GM12874 (cell line): ENCODE measurements around the gene KICS2.

Experiments
- TF ChIP-seq, protein P1 (sequence below): IDR thresholded peaks from 2 replicates; pipeline ENCODE4 v1.5.1; 2011; ENCODE audit warnings: low read depth, mild to moderate bottlenecking, control low read depth, low read length, moderate library complexity; ENCODE audit not compliant: insufficient read depth

The KICS2 gene

DNA sequence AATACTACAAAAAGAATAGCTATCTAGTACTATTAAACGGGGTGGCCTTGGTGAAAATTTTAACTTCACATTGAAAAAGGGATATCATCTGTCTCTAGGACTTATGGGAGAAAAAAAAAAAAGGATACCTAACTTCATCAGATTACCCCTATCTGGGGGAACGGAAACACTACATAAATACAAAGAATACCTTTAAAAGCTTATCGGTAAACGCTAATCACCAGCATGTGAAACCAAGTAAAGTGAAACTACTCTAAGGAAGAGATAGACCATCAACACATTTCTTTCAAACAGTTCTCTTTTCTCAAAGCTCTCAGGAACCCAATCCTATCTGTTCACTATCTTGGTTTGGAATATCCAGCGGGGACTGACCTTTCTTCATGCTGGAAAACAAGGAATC, 3.5 kb downstream of the KICS2 start:
- TF ChIP-seq, protein P1, sequence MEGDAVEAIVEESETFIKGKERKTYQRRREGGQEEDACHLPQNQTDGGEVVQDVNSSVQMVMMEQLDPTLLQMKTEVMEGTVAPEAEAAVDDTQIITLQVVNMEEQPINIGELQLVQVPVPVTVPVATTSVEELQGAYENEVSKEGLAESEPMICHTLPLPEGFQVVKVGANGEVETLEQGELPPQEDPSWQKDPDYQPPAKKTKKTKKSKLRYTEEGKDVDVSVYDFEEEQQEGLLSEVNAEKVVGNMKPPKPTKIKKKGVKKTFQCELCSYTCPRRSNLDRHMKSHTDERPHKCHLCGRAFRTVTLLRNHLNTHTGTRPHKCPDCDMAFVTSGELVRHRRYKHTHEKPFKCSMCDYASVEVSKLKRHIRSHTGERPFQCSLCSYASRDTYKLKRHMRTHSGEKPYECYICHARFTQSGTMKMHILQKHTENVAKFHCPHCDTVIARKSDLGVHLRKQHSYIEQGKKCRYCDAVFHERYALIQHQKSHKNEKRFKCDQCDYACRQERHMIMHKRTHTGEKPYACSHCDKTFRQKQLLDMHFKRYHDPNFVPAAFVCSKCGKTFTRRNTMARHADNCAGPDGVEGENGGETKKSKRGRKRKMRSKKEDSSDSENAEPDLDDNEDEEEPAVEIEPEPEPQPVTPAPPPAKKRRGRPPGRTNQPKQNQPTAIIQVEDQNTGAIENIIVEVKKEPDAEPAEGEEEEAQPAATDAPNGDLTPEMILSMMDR, result no peak

DNA sequence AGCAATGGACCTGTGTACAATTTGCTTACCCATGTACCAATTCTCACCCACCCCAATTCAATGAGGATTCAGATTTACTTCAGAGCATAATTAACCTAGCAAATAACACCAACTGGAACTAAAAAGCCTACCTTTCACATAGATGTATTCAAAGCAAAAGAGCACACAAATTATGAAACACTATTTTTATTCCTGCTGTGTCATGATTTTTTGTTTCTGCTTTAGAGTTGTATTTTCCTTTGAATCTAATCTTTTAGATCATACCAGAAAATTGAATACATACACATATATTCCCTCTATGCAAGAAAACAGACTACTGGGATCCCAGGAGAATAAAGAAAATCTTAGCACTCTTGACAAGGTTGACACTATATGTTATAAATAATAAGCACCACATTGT, 5.9 kb downstream of the KICS2 start:
- TF ChIP-seq, protein P1, result no peak

DNA sequence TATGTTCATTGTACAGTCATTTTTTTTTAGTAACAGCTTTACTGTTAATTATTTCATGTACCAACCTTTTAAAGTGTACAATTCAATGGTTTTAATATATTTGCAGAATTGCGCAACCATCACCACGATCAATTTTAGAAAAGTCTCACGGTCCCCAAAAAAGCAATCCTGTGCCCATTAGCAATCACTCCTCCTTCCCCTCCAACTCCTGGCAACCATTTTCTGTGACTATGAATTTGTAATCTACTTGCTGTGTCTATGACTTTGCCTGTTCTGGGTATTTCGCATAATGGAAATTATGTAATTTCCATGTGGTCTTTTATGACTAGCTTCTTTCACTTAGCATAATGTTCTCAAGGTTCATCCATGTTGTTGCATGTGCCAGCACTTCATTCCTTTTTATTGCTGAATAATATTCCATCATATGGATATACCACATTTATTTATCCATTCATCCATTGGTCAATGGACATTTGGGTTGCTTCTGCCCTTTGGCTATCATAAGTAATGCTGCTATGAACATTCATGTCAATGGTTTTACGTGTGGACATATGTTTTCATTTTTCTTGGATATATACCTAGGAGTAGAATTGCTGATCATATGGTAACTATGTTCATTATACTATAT, 9.9 kb downstream of the KICS2 start:
- TF ChIP-seq, protein P1, result no peak

DNA sequence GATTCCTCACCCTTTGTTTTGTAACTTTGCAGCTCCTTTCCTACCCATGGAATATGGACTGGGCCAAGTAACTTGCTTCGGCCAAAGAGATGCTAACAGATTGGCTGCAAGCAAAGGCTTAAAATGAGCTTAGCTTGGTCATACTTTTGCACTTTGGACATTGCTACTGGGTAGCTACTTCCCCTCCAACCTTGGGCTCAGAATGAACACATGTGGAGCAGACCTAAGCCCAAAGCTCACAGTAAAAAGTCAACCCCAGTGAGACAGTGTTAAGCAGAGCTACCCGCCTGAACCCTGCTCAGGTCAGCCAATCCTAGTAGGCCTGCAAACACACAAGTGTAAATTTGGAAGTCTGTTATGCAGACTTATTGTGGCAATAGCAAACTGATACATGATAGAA, 14.6 kb downstream of the KICS2 start:
- TF ChIP-seq, protein P1, result no peak

DNA sequence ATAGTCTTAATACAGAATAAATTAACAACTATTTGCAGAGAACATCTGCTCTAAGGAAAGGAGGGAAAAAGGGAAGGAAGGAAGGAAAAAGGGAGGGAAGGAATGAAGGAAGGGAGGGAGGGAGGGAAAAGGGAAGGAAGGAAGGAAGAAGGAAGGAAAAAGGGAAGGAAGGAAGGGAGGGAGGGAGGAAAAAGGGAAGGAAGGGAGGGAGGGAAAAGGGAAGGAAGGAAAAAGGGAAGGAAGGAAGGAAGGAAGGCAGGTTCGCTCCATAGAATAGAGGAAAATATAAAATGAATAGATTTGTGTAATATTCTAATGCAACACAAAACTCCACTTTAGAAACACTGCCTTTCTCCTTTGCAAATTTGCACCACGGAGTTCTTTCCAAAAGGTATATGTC, 16.6 kb downstream of the KICS2 start:
- TF ChIP-seq, protein P1, result no peak

DNA sequence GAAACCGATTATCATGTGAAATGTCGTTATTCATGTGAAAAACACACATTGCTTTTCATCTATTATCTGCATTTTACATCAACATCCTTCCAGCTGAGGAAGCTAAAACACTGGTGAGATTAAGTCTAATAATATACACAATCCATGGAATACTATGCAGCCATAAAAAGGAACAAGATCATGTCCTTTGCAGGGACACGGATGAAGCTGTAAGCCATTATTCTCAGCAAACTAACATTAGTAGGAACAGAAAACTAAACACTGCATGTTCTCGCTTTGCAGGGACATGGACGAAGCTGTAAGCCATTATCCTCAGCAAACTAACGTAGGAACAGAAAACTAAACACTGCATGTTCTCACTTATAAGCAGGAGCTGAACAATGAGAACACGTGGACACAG, 18.3 kb downstream of the KICS2 start:
- TF ChIP-seq, protein P1, result no peak

DNA sequence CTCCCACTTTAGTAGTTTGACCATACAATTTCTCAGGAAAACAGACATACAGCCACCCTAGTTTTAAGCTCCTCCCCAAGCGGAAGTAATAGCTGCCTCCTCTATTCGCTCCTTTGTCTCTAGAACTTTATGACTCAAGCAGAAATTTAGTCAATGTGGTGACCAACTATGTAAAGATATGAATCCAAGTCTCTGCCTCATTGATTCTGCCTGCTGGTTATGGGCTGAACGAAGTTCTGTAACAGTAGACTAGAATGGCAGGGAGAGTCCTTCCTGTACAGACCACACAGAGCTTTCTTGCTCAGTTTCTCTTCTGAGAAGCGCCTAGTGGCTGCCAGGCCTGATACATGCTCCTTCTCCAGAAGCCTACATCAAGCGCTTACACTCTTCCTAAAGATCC, 19.1 kb downstream of the KICS2 start:
- TF ChIP-seq, protein P1, result no peak
